IMR-90 (cell line): Measurements from ENCODE around the gene COL5A2. TPM values are rescaled to one million over a fixed set of nuclear protein-coding genes. Genes with fewer than 3 reads are reported as not detected.
A peak's percentile ranks its signal among the peaks of the same experiment; 100 is the strongest.

ENCODE experiments used
- ATAC-seq: fragments of 200-7000 bp; cut with Tn5 transposase; 2 replicates; pipeline ENCODE4 v1.9.1; 2020; ENCODE audit warnings: low read depth, mild to moderate bottlenecking, moderate library complexity
- BruUV-seq: library from RNA; stranded (reverse); fragments of 400-500 nt; replicated peaks from 2 replicates; lab custom pipeline; 2021; lab: Mats Ljungman, UMichigan
- CTCF ChIA-PET: fragments of 300-600 bp; formaldehyde crosslinking; extraction: SDS; loops from one replicate; lab custom pipeline; 2021; ENCODE audit warnings: antibody characterized with exemption; lab: Yijun Ruan, JAX
- POLR2A ChIA-PET: fragments of 300-600 bp; sonication (Branson Sonifier 250); formaldehyde crosslinking; loops from one replicate; lab custom pipeline; 2022; ENCODE audit warnings: antibody characterized with exemption; ENCODE audit not compliant: unreplicated experiment; lab: Charles Lee
- DNase-seq: peaks from one replicate; pipeline ENCODE4 v3.0.0; 2013
- H2AFZ ChIP-seq: replicated peaks from 2 replicates; pipeline ENCODE3; 2013; ENCODE audit warnings: low read length, mild to moderate bottlenecking; ENCODE audit not compliant: poor library complexity
- H2AK5ac ChIP-seq: 2 replicates; pipeline ENCODE4 v1.6.1; 2013; ENCODE audit warnings: low read depth, low read length, inconsistent platforms
- H2AK9ac ChIP-seq: replicated peaks from 2 replicates; pipeline ENCODE3; 2013; ENCODE audit warnings: mild to moderate bottlenecking, low read depth, low read length, moderate library complexity; ENCODE audit not compliant: poor library complexity
- H2BK120ac ChIP-seq: 2 replicates; pipeline ENCODE4 v1.6.1; 2013; ENCODE audit warnings: low read depth, low read length, inconsistent platforms
- H2BK15ac ChIP-seq: 3 replicates; pipeline ENCODE4 v1.6.1; 2013; ENCODE audit warnings: low read depth, low read length, inconsistent platforms
- H2BK20ac ChIP-seq: 2 replicates; pipeline ENCODE4 v1.6.1; 2013; ENCODE audit warnings: low read depth, mild to moderate bottlenecking, inconsistent platforms, low read length, moderate library complexity
- H2BK5ac ChIP-seq: 2 replicates; pipeline ENCODE4 v1.6.1; 2013; ENCODE audit warnings: mild to moderate bottlenecking, low read depth, low read length, inconsistent platforms; ENCODE audit not compliant: poor library complexity, severe bottlenecking
- H3K14ac ChIP-seq: replicated peaks from 2 replicates; pipeline ENCODE4 v1.6.1; 2013; ENCODE audit warnings: low read depth, low read length, inconsistent platforms
- H3K18ac ChIP-seq: 2 replicates; pipeline ENCODE4 v1.6.1; 2013; ENCODE audit warnings: low read depth, low read length, control low read depth
- H3K23ac ChIP-seq: 2 replicates; pipeline ENCODE4 v1.6.1; 2013; ENCODE audit warnings: low read depth, low read length, inconsistent platforms
- H3K27ac ChIP-seq: 2 replicates; pipeline ENCODE4 v1.5.1; 2013; ENCODE audit warnings: mild to moderate bottlenecking, control low read depth, low read length; ENCODE audit not compliant: insufficient read depth
- H3K27me3 ChIP-seq: 2 replicates; pipeline ENCODE4 v1.6.1; 2013; ENCODE audit warnings: low read length; ENCODE audit not compliant: control insufficient read depth, insufficient read depth
- H3K36me3 ChIP-seq: 2 replicates; pipeline ENCODE4 v1.6.1; 2013; ENCODE audit warnings: low read length, mixed read lengths; ENCODE audit not compliant: control insufficient read depth, insufficient read depth
- H3K4ac ChIP-seq: 2 replicates; pipeline ENCODE4 v1.6.1; 2013; ENCODE audit warnings: low read depth, low read length, inconsistent platforms
- H3K4me1 ChIP-seq: 2 replicates; pipeline ENCODE4 v1.6.1; 2013; ENCODE audit warnings: low read length, mixed read lengths; ENCODE audit not compliant: control insufficient read depth, insufficient read depth
- H3K4me2 ChIP-seq: 2 replicates; pipeline ENCODE4 v1.6.1; 2013; ENCODE audit warnings: low read depth, mild to moderate bottlenecking, control low read depth, low read length, moderate library complexity
- H3K4me3 ChIP-seq: 2 replicates; pipeline ENCODE4 v1.5.1; 2013; ENCODE audit warnings: low read depth, mild to moderate bottlenecking, control low read depth, low read length, moderate library complexity; ENCODE audit not compliant: insufficient read depth
- H3K56ac ChIP-seq: 2 replicates; pipeline ENCODE4 v1.6.1; 2013; ENCODE audit warnings: low read length, inconsistent platforms; ENCODE audit not compliant: insufficient read depth; ENCODE audit errors: extremely low read depth
- H3K79me1 ChIP-seq, 2 experiments: 2 replicates each; pipeline ENCODE4 v1.6.1; 2013; ENCODE audit warnings: low read length in 2 of 2, inconsistent platforms in 1 of 2, low read depth in 1 of 2
- H3K9ac ChIP-seq: 2 replicates; pipeline ENCODE4 v1.6.1; 2013; ENCODE audit warnings: low read depth, low read length, control low read depth
- H3K9me1 ChIP-seq: 2 replicates; pipeline ENCODE4 v1.6.1; 2013; ENCODE audit warnings: low read length, inconsistent platforms; ENCODE audit not compliant: insufficient read depth
- H3K9me3 ChIP-seq: 2 replicates; pipeline ENCODE4 v1.6.1; 2013; ENCODE audit warnings: low read length; ENCODE audit not compliant: control insufficient read depth, insufficient read depth
- H4K20me1 ChIP-seq: 2 replicates; pipeline ENCODE4 v1.6.1; 2013; ENCODE audit warnings: low read length, inconsistent platforms; ENCODE audit not compliant: insufficient read depth
- H4K5ac ChIP-seq: 2 replicates; pipeline ENCODE4 v1.6.1; 2013; ENCODE audit warnings: mild to moderate bottlenecking, low read depth, low read length, control low read depth
- H4K8ac ChIP-seq, 2 experiments: 2 replicates each; pipeline ENCODE4 v1.6.1; 2013; ENCODE audit warnings: low read depth in 2 of 2, low read length in 2 of 2, control low read depth in 1 of 2, inconsistent platforms in 1 of 2
- H4K91ac ChIP-seq: 2 replicates; pipeline ENCODE4 v1.6.1; 2013; ENCODE audit warnings: low read depth, low read length, inconsistent platforms; ENCODE audit not compliant: insufficient read depth
- CEBPB ChIP-seq: IDR thresholded peaks from 2 replicates; pipeline ENCODE4 v1.6.1; 2012; ENCODE audit warnings: low read depth, low read length, improper control_type of control experiment
- CHD1 ChIP-seq: IDR thresholded peaks from 2 replicates; pipeline ENCODE4 v1.6.1; 2012; ENCODE audit warnings: low read depth, low read length, improper control_type of control experiment
- CTCF ChIP-seq: conservative IDR thresholded peaks from 2 replicates; pipeline ENCODE4 v1.5.1; 2012; ENCODE audit warnings: mild to moderate bottlenecking, low read depth, low read length, improper control_type of control experiment
- MAFK ChIP-seq: IDR thresholded peaks from 2 replicates; pipeline ENCODE4 v1.6.1; 2012; ENCODE audit warnings: low read depth, low read length, improper control_type of control experiment
- MAZ ChIP-seq: IDR thresholded peaks from 2 replicates; pipeline ENCODE4 v1.6.1; 2012; ENCODE audit warnings: low read depth, mild to moderate bottlenecking, low read length, improper control_type of control experiment, moderate library complexity, borderline replicate concordance
- MXI1 ChIP-seq: IDR thresholded peaks from 2 replicates; pipeline ENCODE4 v1.6.1; 2012; ENCODE audit warnings: low read depth, mild to moderate bottlenecking, low read length, moderate library complexity, borderline replicate concordance
- NFE2L2 ChIP-seq: fragments of 150-350 bp; IDR thresholded peaks from 2 replicates; pipeline ENCODE4 v1.6.1; 2016; ENCODE audit warnings: low read depth, mild to moderate bottlenecking, low read length
- RAD21 ChIP-seq: IDR thresholded peaks from 2 replicates; pipeline ENCODE4 v1.6.1; 2012; ENCODE audit warnings: low read length, improper control_type of control experiment
- RCOR1 ChIP-seq: IDR thresholded peaks from 2 replicates; pipeline ENCODE4 v1.6.1; 2012; ENCODE audit warnings: mild to moderate bottlenecking, low read length, improper control_type of control experiment; ENCODE audit not compliant: insufficient replicate concordance
- RFX5 ChIP-seq: IDR thresholded peaks from 2 replicates; pipeline ENCODE4 v1.8.0; 2012; ENCODE audit warnings: low read depth, mild to moderate bottlenecking, low read length, moderate library complexity
- SMC3 ChIP-seq: fragments of 150-350 bp; IDR thresholded peaks from 2 replicates; pipeline ENCODE4 v1.6.1; 2016; ENCODE audit warnings: low read depth, mild to moderate bottlenecking, antibody characterized with exemption, low read length, moderate library complexity
- WGBS, 2 experiments: methylation state at CpG; one replicate each; pipeline versions ENCODE4 v1.1.5 to v1.1.7; 2013; ENCODE audit warnings: missing lambda C conversion rate in 2 of 2; ENCODE audit not compliant: insufficient read length in 1 of 2; ENCODE audit errors: extremely low coverage in 2 of 2; 5-methylcytosine and 5-hydroxymethylcytosine counted together
- dilution Hi-C: fragments of 300-500 bp; cut with HindIII; formaldehyde crosslinking; loops from one replicate; pipeline ENCODE4 v1.14.3; 2018; ENCODE audit warnings: low sequenced_read_pairs; ENCODE audit not compliant: unreplicated experiment
- in situ Hi-C: fragments of 300-500 bp; cut with MboI; formaldehyde crosslinking; loops from 3 replicates; pipeline ENCODE4 v1.14.3; 2019; ENCODE audit warnings: low sequenced_read_pairs, inconsistent platforms, mixed read lengths
- intact Hi-C: fragments of 100-400 bp; cut with micrococcal nuclease; formaldehyde crosslinking; loops from 2 replicates; pipeline ENCODE4 v1.10.0; 2022
- polyA plus RNA-seq, 3 experiments: library from polyadenylated mRNA; depleted of rRNA; stranded (reverse); fragments of >200 nt; gene quantifications; 2 replicates each; pipeline ENCODE4 v1.2.3, GENCODE V29; 2012; ENCODE audit warnings: low replicate concordance in 1 of 3
- total RNA-seq: library from RNA; depleted of rRNA; stranded (reverse); fragments of >200 nt; gene quantifications from 2 replicates; pipeline ENCODE4 v1.2.3, GENCODE V29; 2012
- TF ChIP-seq, protein P1 (sequence below): fragments of 150-350 bp; IDR thresholded peaks from 2 replicates; pipeline ENCODE4 v1.6.1; 2016; ENCODE audit warnings: low read depth, mild to moderate bottlenecking, low read length, moderate library complexity, borderline replicate concordance

The COL5A2 gene
- total and polyA plus RNA-seq, 2 of the 4 experiments (the other 2 are of a cell fraction), result 181 to 257 TPM

DNA sequence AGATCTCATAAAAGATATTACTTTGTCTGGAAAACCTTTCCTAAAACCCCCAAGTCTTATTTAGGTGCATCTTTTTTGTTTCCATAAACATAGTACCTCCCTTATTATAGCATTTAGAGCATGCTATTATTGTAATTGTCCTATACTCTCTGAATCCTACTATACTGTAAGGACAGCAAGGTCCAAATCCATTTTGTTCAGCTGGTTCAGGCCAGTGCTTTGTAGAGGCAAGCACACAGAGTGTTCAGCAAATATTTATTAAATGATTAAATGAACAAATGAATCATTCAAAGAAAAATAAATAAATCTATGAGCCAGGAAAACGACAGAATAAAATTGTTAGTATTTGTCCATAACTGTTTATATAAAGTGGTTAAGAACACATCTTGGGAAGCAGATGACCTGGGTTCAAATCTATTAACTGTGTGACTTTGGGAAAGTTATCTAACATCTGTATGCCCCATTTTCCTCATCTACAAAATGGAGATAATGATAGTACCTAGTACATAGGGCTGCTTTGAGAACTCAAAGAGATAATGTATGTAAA, 119.4 kb downstream of the COL5A2 start:
- ATAC-seq, result peak; percentile 83
- CTCF ChIA-PET, result interaction anchor here (0.6 kb wide), 1 partner anchor 522 kb away, joined by 6 read pairs; no protein-coding TSS in a partner anchor

More for the DNA sequence above, 119.4 kb downstream of the COL5A2 start:
- POLR2A ChIA-PET, result no interaction called here
- H3K4me2 ChIP-seq, result peak overlapping the region; percentile 11; the same call in 1 of the 2 replicates
- peak overlapping the region; percentile 10; the same call in 1 of the 2 replicates for H3K23ac ChIP-seq
- in situ Hi-C loops, result no loop called here
- H3K4me1 ChIP-seq, result peaks cover 2% of the 10 kb centered on the region; the same call in 1 of the 2 replicates
- peaks cover 42% of the 10 kb centered on the region for H3K36me3 ChIP-seq
- no peak overlapping the region for H3K4me3 ChIP-seq
- no peak overlapping the region; the same call in 1 of the 2 replicates for H4K91ac ChIP-seq
- H2AFZ ChIP-seq, result no peak overlapping the region
- H3K9me1 ChIP-seq, result peaks cover 3% of the 10 kb centered on the region
- peak overlapping the region; percentile 41; the same call in 1 of the 2 replicates for H3K4ac ChIP-seq
- intact Hi-C loops, result no loop called here
- H2BK20ac ChIP-seq, result 0 out of 2 replicates have a peak overlapping the region, but pooled peaks have one; percentile 55
- H3K14ac ChIP-seq, result 0 out of 2 replicates have a peak overlapping the region, but pooled peaks have one; percentile 10
- peak overlapping the region; percentile 61; the same call in 1 of the 2 replicates for H4K5ac ChIP-seq
- H2AK5ac ChIP-seq, result no peak overlapping the region
- WGBS, 2 experiments, result no CpG with 5 or more reads among the region's 1 CpG
- H2BK15ac ChIP-seq, result no peak overlapping the region
- H3K79me1 ChIP-seq, result peaks cover 12 to 31% of the 10 kb centered on the region in 2 experiments
- H3K56ac ChIP-seq, result 0 out of 2 replicates have a peak overlapping the region, but pooled peaks have one; percentile 43
- no peaks in the 10 kb centered on the region for H3K27me3 ChIP-seq
- peak overlapping the region; percentile 92 for H2BK5ac ChIP-seq
- no peak overlapping the region for H3K9ac ChIP-seq
- dilution Hi-C loops, result no loop called here
- no peaks in the 10 kb centered on the region for H4K20me1 ChIP-seq
- TF ChIP-seq, protein P1, sequence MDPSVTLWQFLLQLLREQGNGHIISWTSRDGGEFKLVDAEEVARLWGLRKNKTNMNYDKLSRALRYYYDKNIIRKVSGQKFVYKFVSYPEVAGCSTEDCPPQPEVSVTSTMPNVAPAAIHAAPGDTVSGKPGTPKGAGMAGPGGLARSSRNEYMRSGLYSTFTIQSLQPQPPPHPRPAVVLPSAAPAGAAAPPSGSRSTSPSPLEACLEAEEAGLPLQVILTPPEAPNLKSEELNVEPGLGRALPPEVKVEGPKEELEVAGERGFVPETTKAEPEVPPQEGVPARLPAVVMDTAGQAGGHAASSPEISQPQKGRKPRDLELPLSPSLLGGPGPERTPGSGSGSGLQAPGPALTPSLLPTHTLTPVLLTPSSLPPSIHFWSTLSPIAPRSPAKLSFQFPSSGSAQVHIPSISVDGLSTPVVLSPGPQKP, result no peak
- TF ChIP-seq CHD1, result no peak
- TF ChIP-seq MXI1, result no peak
- no peak for TF ChIP-seq CEBPB
- no peak for TF ChIP-seq NFE2L2
- TF ChIP-seq RCOR1, result no peak
- no peak for TF ChIP-seq RFX5
- no peak for TF ChIP-seq SMC3
- TF ChIP-seq MAZ, result no peak
- no peak for TF ChIP-seq RAD21
- no peak for TF ChIP-seq CTCF
- TF ChIP-seq MAFK, result no peak
- peak overlapping the region in 1 of 2 experiments; percentile 26; a peak in 1 of 4 replicates for H4K8ac ChIP-seq
- peak overlapping the region; percentile 73; the same call in 1 of the 2 replicates for H3K27ac ChIP-seq
- BruUV-seq, result no TSS peak
- H2BK120ac ChIP-seq, result peak overlapping the region; percentile 68; the same call in 1 of the 2 replicates
- peak; percentile 74 for DNase-seq
- no peak overlapping the region; the same call in 1 of the 2 replicates for H3K18ac ChIP-seq
- H3K9me3 ChIP-seq, result no peaks in the 10 kb centered on the region
- H2AK9ac ChIP-seq, result no peak overlapping the region
